Measurements from ENCODE around the gene NEK5.
"Not testable (repeated sequence)": the region's sequence is repeated elsewhere in the genome, so short reads cannot be mapped to it uniquely, and the experiment has no call there.

The NEK5 gene

DNA sequence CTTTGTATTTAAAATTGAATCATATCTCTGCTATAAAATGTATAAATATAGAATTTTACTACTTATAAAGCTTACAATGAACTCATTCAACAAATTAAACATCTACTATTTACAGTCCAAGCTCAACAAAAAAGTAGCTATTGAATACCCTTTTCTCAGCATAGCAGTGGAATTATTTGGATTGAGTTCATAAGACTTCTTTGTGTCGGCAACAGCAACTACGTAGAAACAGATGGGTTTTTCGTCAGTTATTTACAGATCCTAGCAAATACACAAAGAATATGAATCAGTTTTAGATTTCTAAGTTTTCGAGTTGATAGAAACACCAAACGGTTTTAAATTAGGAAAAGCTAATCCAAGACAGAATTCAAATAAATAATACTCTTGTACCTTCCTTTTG lies 41.0 kb upstream of the NEK5 start:
- intact Hi-C loops (cut with DNase I; ENCODE audit: low total_unique reads) = no loop called here
- Histone ChIP-seq H3K4me3 (no peak overlapping the region), H3K36me3 (peaks cover 29 to 90% (median 62%) of the 10 kb centered on the region in 3 donors), H3K27me3 (no peaks in the 10 kb centered on the region), H3K9me3 (no peaks in the 10 kb centered on the region), H3K4me1 (no peaks in the 10 kb centered on the region), H3K27ac (no peak overlapping the region)
- TF ChIP-seq, protein P1, sequence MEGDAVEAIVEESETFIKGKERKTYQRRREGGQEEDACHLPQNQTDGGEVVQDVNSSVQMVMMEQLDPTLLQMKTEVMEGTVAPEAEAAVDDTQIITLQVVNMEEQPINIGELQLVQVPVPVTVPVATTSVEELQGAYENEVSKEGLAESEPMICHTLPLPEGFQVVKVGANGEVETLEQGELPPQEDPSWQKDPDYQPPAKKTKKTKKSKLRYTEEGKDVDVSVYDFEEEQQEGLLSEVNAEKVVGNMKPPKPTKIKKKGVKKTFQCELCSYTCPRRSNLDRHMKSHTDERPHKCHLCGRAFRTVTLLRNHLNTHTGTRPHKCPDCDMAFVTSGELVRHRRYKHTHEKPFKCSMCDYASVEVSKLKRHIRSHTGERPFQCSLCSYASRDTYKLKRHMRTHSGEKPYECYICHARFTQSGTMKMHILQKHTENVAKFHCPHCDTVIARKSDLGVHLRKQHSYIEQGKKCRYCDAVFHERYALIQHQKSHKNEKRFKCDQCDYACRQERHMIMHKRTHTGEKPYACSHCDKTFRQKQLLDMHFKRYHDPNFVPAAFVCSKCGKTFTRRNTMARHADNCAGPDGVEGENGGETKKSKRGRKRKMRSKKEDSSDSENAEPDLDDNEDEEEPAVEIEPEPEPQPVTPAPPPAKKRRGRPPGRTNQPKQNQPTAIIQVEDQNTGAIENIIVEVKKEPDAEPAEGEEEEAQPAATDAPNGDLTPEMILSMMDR (IDR thresholded peaks at IDR 0.05) = no peak
- no peak for DNase-seq

DNA sequence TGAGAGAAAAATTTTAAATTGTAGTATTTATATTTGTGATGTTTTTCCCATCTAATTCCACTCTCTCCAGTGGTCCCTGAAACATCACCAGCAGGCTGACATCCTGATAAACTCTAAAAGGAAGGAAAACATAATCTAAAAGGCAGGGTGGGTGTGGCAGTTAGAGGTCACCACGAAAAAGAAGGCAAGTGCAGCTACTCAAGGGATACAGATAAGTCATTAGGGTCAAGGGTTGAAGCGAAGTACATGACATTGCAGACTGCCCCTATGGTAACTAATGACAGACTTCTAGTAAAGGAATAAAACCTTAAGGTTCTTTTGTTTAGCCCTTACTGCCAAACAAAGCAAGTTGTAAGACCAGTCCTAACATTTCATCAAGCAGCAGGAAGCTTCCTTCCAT lies 36.5 kb upstream of the NEK5 start:
- Histone ChIP-seq H3K27ac (no peak overlapping the region), H3K4me3 (no peak overlapping the region), H3K4me1 (peaks cover 0 to 7% (median 3%) of the 10 kb centered on the region in 4 donors), H3K9me3 (no peaks in the 10 kb centered on the region), H3K36me3 (peaks cover 14 to 48% (median 32%) of the 10 kb centered on the region in 3 donors), H3K27me3 (no peaks in the 10 kb centered on the region)
- TF ChIP-seq, protein P1 (IDR thresholded peaks at IDR 0.05) = no peak
- no peak for DNase-seq
- intact Hi-C loops (cut with DNase I; ENCODE audit: low total_unique reads) = no loop called here

DNA sequence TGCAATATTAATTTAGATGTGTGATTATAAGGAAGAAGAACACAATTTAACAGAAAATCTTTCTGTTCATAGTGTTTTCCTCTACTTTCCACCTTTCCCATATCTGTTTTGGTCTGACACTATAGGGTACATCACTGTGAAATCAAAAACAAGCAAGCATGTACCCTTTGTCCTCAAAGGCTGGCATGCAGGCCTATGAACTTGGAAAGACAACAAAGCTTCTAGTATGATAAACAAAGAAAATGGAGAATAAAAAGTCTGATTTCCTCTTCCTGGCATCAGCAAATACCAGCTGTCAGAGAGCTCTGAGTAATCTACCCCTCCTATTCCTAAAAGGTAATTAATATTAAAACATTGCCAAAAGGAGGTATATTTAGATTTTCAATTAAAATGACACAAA lies 36.1 kb upstream of the NEK5 start:
- TF ChIP-seq, protein P1 (IDR thresholded peaks at IDR 0.05) = no peak
- no peak overlapping the region for H3K4me3 ChIP-seq
- H3K4me1 ChIP-seq = peaks cover 0 to 9% (median 3%) of the 10 kb centered on the region in 4 donors
- no peak overlapping the region for H3K27ac ChIP-seq
- no peaks in the 10 kb centered on the region for H3K9me3 ChIP-seq
- intact Hi-C loops (cut with DNase I; ENCODE audit: low total_unique reads) = no loop called here
- peaks cover 12 to 44% (median 28%) of the 10 kb centered on the region in 3 donors for H3K36me3 ChIP-seq
- no peaks in the 10 kb centered on the region for H3K27me3 ChIP-seq
- DNase-seq = no peak

DNA sequence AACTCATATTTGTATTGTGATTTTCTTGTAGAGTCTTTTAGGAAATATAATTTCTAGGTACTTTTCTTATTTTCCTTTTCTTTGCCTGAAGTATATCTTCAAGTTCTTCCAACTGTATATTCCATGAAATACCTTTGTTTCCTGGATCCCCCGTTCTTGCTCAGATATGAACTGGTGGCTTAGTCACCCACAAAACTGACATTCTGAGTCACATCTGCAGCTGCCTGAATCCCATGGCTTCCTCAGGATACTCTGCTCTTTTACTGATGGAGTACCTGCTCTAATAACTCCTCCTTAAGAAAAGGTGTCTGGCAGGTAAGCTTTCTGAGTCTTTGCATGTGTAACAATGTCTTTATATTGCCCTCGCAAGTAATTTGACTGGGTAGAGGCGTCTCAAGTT lies 35.0 kb upstream of the NEK5 start:
- intact Hi-C loops (cut with DNase I; ENCODE audit: low total_unique reads); H3K27me3 ChIP-seq; H3K9me3 ChIP-seq; H3K27ac ChIP-seq; H3K4me3 ChIP-seq; DNase-seq: not testable (repeated sequence)
- peaks cover 0 to 14% (median 3%) of the 10 kb centered on the region in 4 donors for H3K4me1 ChIP-seq
- peaks cover 9 to 41% (median 17%) of the 10 kb centered on the region in 3 donors for H3K36me3 ChIP-seq

DNA sequence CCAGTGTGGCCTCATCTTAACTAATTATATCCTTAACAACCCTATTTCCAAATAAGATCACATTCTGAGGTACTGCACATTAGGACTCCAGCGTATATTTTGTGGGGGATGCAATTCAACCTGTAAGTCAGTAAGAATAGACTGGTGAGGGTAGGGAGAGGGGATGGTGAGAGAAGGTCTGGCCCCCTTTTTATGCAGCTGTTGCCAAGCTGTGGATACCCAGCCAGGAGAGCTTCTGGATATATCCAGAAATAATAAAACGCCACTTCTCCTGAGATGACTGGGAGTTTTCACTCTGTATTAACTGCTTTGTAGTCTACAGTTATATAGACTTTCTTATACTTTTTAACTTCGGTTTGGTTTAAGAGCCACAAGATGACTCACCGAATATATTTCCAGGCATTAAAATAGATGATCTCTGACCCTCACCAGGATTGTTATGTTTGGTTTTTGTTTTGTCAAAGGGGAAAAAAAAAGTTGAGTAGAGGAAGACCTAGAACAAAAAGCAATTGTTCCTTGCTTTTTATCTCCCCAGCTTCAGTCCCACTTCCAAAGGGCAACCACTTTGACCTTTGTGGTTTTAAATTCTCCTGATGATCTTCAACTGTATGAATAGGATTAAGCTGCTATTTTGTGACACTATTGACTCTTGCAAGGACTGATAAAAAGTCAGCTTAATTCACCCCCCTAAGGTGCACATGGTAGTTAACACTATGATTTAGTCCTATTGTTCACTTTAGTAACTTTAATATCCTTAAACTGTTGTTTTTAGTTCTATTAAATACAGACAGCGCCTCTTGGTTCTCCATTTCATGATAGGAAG lies 33.6 kb upstream of the NEK5 start:
- intact Hi-C loops (cut with DNase I; ENCODE audit: low total_unique reads) = no loop called here
- no peaks in the 10 kb centered on the region for H3K9me3 ChIP-seq
- no peaks in the 10 kb centered on the region for H3K27me3 ChIP-seq
- H3K36me3 ChIP-seq = peaks cover 0 to 27% (median 7%) of the 10 kb centered on the region in 3 donors
- no peak overlapping the region for H3K4me3 ChIP-seq
- H3K4me1 ChIP-seq = peaks cover 0 to 23% (median 7%) of the 10 kb centered on the region in 4 donors
- TF ChIP-seq, protein P1 (IDR thresholded peaks at IDR 0.05) = no peak
- no peak for DNase-seq
- no peak overlapping the region for H3K27ac ChIP-seq

DNA sequence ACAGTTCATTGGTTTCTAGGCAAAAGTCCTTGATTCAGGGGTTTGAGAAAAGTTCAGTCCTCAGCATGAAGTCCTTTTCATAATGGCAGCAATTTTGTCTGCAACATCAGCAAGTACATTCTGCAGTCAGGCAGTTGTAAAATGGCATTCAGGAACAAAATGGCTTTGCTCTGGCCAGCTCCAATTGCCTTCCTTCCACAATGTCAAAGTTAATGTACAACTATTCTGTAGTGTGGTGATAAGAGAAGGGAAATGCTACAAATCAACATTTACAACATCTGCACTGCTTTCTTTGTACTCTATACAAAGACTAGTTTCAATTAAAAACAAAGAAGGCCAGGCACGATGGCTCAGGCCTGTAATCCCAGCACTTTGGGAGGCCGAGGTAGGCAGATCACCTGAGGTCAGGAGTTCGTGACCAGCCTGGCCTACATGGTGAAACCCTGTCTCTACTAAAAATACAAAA lies 32.3 kb upstream of the NEK5 start:
- intact Hi-C loops (cut with DNase I; ENCODE audit: low total_unique reads) = no loop called here
- peaks cover 0 to 14% (median 6%) of the 10 kb centered on the region in 3 donors for H3K36me3 ChIP-seq
- no peak for DNase-seq
- H3K4me1 ChIP-seq = peaks cover 0 to 30% (median 10%) of the 10 kb centered on the region in 4 donors
- H3K4me3 ChIP-seq = no peak overlapping the region
- TF ChIP-seq, protein P1 (IDR thresholded peaks at IDR 0.05) = no peak
- H3K9me3 ChIP-seq = no peaks in the 10 kb centered on the region
- H3K27me3 ChIP-seq = no peaks in the 10 kb centered on the region
- no peak overlapping the region for H3K27ac ChIP-seq

Measured in tibial artery (tissue), 4 donors.